Measurements from ENCODE around the gene KRTAP5-3.
"Not testable (repeated sequence)": the region's sequence is repeated elsewhere in the genome, so short reads cannot be mapped to it uniquely, and the experiment has no call there.

The KRTAP5-3 gene

DNA sequence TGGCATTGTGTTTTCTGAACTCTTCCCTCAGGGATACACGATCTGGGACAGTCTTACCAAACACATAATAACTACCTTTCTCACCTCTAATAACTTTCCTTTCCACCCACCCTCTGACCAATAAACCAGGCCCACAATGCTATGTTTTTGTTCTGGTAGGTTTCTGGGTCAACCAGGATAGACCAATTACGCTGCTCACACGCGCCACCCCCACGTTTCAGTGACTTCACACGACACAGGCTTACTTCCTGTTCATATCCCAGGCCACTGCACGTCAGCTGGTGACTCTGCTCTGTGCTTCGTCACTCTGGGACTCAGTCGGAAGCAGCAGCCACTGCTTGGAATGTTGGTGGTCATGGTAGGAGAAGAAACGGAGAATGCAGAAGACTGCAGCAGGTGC lies 11.2 kb upstream of the KRTAP5-3 start:
- no peak for DNase-seq (ENCODE audit: low read depth in 1 of 2, low spot score in 1 of 2)

DNA sequence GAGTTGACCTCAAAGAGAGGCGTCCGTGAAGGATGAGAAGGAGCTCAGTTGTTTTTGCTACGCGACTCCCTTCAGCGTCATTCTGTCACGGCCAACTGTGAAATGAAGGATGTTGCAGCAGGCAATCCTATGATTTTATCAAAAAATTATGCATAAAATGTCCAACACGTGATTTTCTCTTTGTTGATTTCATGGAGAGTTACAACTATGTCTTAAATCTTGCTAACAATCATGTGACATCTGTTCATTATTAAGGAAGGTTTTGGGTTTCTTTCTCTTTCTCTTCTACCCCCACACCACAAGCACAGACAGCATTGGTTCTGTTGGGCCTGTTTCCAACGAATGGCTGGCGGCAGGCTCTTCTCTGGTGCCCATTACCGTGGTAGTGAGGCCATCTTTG lies 10.0 kb upstream of the KRTAP5-3 start:
- no peak for DNase-seq (ENCODE audit: low read depth in 1 of 2, low spot score in 1 of 2)

DNA sequence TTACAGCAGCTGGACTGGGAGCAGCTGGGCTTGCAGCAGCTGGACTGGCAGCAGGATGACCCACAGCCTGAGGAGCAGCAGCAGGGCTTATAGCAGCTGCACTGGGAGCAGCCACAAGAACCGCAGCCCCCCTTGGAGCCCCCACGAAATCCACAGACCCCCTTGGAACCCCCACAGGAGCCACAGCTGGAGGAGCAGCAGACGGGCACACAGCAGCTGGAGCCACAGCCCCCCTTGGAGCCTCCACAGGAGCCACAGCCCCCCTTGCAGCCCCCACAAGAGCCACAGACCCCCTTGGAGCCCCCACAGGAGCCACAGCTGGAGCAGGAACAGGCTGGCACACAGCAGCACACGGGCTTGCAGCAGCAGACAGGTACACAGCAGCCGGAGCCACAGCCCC lies 362 bp downstream of the KRTAP5-3 start:
- not testable (repeated sequence) for DNase-seq (ENCODE audit: low read depth in 1 of 2, low spot score in 1 of 2)

DNA sequence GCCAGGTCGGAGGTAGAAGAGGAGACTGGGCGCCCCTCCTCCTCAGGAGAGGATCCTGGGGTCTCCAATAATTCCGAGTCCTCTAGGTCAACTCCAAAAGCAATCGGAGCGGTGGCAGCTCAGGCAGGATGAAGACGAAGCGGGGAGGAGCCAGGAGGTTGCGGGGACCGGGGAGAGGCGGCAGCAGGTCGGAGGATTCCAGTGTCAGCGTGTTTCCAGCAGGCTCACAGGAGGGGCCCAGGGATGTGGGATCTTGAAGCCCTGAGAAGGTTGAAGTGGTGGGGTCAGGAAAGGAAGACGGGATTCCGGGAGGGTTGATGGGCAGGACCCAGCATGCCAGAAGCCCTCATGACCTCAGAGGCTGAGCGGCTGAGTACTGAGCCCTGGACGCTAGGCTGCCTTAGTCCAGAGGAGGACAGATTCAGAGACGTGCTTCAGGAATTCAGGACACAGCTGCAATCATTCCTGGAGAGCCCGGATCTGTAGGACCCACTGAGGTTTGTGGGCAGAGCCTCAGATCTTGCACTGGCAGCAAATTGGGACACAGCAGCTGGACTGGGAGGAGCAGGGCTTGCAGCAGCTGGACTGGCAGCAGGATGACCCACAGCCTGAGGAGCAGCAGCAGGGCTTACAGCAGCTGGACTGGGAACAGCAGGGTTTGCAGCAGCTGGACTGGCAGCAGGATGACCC lies 962 bp downstream of the KRTAP5-3 start:
- not testable (repeated sequence) for DNase-seq (ENCODE audit: low read depth in 1 of 2, low spot score in 1 of 2)

DNA sequence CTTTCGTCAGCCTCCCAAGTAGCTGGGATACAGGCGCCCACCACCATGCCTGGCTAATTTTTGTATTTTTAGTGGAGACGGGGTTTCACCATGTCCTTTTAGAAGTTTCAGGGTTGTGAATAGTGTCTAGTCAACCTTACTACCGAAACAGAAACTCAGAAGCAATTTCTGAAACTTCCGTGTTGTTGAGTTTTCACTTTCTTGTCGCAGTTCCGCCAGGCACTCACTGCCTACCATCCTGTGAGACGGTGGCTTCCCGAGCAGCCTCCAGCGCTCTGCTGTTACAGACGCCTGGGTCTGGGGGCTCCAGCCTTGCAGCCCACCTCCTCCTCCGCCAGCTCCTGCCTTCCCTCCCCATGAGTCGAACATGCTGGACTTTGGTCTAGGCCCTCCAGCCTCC lies 2.3 kb downstream of the KRTAP5-3 start:
- DNase-seq (ENCODE audit: low read depth in 1 of 2, low spot score in 1 of 2): not testable (repeated sequence)

DNA sequence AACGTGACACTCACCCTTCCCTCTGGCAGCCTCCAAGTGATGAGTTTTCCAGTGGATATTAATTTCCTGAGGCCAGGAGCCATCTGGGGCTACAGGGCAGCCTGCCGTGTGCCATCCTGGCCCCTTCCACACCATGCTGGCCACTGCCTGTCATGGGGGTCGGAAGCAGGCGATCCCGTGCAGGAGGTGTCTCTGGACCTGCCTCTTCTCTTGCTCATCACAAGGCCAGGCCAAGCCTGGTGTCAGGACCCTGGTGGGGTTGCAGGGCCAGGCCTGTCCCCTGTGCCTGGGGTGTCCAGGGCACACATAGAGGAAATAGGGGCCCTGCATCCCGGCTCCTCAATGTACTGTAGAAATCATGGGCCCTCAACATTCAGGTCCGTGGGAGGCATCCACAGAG lies 3.6 kb downstream of the KRTAP5-3 start:
- no peak for DNase-seq (ENCODE audit: low read depth in 1 of 2, low spot score in 1 of 2)

DNA sequence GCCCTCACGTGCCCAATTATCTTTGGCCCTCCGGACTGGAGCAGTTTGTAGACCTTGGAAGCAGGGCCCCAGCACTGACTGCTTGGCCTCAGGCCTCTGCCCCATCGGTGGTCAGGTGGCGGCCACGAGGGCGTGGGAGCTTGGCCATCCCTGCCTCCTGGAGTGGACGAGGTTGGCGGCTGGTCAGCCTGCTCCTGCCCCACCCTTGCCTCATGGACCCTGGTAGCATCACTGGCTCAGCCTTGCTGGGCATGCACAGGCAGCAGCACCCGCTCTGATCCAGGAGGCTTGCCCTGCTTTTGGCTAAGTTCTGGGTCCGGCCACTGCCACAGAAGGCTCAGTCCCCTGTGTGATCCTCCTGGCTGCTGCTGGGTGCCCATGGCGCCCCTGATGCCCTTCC lies 4.1 kb downstream of the KRTAP5-3 start:
- no peak for DNase-seq (ENCODE audit: low read depth in 1 of 2, low spot score in 1 of 2)

DNA sequence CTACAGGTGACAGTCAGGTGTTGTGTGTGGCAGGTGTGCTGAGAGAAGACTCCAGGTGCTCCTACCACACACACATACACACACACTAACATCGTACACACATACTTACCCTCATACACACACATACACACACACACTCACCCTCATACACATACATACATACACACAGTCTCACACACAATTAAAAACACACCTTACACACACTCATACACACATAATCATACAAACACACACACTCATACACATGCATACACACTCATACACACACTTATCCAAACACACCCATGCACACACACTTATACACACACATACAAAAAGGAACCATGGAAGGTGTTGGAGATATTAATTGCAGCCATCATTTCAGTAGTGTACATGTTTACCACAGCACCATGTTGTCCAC lies 4.6 kb downstream of the KRTAP5-3 start:
- DNase-seq (ENCODE audit: low read depth in 1 of 2, low spot score in 1 of 2): no peak

DNA sequence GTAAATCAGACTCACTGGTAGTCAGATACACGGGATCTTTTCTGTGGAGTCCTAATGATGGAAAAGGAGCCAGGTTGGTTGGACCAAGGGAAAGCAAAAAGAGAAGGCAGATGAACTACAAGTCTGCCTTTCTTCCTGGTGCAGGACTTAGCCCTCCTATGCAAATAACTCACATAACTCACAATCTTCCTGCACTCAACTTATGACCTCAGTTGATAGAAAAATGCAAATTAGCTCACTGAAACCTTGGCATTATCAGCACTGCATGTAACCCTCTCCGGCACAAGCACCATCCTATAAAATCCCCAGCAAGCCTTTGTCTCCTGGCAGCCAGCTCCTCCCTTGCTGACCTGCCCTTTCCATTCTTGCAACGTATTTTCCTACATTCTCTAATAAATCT lies 6.6 kb downstream of the KRTAP5-3 start:
- not testable (repeated sequence) for DNase-seq (ENCODE audit: low read depth in 1 of 2, low spot score in 1 of 2)

DNA sequence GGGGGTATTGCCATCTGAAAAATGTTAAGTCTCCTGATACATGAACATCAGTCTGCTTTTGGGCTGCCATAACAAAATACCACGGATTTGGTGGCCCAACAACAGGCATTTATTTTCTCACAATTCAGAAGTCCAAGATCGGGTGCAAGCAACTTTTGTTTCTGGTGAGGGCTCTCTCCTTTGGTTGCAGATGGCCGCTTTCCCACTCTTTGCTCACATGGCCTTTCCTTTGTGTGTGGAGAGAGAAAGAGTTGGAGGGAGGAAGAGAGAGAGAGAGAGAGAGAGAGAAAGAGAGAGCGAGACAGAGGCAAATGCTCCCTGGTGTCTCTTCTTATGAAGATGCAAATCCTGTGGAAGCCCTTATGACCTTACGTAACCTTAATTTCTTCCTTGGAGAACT lies 7.6 kb downstream of the KRTAP5-3 start:
- no peak for DNase-seq (ENCODE audit: low read depth in 1 of 2, low spot score in 1 of 2)

DNA sequence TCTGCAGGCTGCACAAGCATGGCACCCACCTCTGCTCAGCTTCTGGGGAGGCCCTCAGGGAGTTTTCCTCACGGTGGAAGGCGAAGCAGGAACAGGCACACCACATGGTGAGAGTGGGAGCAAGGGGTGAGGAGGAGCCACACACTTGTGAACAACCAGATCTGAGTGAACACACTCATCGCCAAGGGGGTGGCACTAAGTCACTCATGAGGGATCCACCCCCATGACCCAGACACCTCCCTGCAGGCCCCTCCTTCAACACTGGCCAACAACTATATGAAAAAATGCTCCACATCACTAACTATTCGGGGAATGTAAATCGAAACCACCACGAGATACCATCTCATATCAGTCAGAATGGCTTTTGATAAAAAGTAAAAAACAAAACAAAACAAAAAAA lies 9.4 kb downstream of the KRTAP5-3 start:
- no peak for DNase-seq (ENCODE audit: low read depth in 1 of 2, low spot score in 1 of 2)

DNA sequence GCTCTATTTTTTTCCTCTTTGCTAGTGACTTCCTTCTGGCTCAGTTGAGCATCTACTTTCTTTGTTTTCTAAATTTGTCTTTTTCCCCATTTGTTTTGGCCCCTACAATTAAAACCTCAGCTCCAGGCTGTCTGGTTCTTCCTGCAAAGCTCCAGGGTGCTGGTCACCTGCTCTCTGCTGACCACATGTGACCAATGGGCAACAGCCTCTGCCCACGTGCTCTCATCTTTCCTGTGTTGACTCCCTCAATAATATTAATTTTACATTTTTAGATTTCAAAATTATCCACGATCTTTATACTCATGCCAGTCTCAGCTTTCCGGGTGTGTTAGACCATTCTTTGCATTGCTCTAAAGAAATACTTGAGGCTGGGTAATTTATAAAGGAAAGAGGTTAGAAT lies 9.9 kb downstream of the KRTAP5-3 start:
- not testable (repeated sequence) for DNase-seq (ENCODE audit: low read depth in 1 of 2, low spot score in 1 of 2)

DNA sequence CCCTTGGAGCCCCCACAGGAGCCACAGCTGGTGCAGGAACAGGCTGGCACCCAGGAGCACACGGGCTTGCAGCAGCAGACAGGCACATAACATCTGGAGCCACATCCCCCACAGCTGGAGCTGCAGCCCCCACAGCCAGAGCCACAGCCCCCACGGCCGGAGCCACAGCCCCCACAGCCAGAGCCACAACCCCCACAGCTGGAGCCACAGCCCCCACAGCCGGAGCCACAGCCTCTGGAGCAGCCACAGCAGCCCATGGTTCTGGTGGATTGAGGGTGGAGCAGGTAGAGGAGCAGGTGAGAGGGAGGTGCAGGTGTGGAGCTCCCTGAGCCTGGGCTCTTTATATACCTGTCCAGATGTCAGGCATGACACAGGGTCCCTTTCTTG lies 10.3 kb downstream of the KRTAP5-3 start, which contains the start of gene KRTAP5-2:
Gene KRTAP5-2 (minus strand): TSS at position 301 of the 387 bp plus-strand sequence. CDS start 44 bp downstream, at position 257.
- DNase-seq (ENCODE audit: low read depth in 1 of 2, low spot score in 1 of 2): no peak

DNA sequence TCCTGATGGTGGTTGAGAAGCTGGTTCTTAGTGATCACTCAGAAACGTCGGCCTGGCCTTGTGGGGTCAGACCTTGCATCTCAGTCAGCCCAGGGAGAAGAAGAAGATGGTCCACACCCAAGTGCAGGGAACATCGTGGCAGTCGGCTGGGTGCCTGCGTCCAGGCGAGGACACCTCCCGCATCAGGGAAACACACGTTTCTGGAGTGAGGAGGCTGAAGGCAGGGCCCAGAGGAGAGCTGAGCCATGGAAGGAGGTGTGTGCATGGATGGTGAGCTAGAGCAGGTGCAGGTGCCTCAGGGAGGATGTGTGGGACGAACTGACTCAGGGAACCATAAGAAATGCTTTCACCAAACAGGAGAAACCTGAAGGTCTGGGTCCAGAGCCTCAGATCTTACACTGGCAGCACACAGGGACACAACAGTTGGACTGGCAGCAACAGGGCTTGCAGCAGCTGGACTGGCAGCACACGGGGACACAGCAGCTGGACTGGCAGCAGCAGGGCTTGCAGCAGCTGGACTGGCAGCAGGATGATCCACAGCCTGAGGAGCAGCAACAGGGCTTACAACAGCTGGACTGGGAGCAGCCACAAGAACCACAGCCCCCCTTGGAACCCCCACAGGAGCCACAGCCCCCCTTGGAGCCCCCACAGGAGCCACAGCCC lies 10.8 kb downstream of the KRTAP5-3 start:
- DNase-seq (ENCODE audit: low read depth in 1 of 2, low spot score in 1 of 2): no peak

DNA sequence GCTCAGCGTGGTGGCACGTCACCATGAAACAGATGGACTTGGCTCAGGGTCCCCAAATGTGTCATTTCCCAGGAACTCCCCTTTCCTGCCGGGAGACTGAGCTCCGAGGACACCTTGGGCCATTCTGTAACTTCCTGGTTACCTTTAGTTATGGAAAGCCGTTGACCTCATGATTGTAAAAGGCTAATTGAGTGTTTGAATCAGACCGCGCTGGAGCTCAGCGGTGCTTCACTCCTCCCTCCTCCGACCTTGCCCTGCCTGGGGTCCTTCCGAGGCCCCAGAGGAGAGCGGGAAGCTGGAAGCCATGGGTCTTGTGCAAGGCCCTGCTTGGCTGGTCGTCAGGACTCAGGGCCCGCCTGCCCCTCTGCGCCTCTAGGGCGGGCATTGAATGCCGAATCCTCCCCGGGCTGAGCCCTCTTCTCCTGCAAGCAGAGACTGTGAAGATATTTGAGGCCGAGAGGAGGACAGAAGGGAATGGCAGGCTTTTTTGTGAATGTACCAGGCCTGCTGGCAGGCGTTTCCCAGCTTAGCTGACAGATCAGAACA lies 11.6 kb downstream of the KRTAP5-3 start:
- not testable (repeated sequence) for DNase-seq (ENCODE audit: low read depth in 1 of 2, low spot score in 1 of 2)

DNA sequence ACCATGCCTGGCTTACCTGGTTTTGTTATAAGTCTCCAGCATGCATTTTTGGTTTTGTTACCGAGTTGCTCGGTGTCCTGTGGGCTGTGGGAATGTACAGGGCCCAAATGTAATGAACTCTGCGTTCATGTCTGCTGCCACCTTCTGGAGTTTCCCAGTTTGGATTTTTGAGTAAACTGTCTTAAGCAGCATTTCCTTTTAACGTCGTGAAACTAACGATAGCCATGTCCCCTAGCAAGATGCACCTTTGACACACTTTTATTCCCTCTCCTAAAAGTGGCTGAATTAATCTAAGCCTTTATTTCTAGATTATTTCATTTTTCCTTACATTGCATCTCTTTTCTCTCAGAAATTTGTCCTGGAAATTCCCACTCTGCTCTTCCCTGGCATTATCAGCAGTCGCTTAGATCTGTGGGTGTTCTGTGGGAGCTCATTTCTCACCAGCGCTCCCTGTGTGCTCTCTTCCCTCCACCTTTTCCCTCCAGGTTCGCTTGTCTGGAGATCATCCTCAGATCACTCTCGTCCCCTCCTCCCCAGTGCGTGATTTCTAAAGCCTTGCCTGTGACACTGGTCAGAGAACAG lies 12.2 kb downstream of the KRTAP5-3 start:
- not testable (repeated sequence) for DNase-seq (ENCODE audit: low read depth in 1 of 2, low spot score in 1 of 2)

DNA sequence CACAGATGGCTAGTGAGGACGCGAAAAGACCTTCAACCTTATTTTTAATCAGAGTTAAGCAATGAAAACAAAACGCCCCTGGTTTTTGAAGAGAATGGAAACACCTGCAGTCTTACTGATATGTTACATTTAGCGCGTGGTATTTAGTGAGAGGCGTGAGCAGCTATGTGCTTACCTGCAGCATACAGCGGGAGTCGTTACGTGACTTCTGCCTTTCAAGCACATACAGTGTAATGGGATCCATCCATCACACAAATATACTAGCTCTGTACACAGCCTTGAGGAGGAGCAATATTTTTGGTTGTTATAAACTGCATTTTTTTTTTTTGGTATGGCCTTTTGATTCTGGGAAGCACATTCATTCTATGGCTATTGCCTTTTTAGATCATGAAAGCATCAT lies 15.6 kb downstream of the KRTAP5-3 start:
- DNase-seq (ENCODE audit: low read depth in 1 of 2, low spot score in 1 of 2): no peak

DNA sequence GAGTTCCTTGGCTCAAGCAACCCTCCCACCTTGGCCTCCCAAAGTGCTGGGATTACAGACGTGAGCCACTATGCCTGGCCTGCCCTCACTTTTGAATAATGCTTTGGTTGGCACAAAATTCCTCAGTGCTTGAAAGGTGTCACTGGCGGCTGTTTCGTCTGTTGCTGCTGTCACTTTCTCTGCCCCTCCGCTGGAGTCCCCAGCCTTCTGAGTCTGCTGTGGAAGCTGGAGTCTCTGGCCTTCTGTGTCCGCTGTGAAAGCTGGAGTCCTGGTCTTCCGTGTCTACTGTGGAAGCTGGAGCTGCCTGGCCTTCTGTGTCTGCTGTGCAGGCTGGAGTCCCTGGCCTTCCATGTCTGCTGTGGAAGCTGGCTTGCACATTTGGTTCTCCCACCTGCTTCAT lies 18.3 kb downstream of the KRTAP5-3 start:
- DNase-seq (ENCODE audit: low read depth in 1 of 2, low spot score in 1 of 2): no peak

DNA sequence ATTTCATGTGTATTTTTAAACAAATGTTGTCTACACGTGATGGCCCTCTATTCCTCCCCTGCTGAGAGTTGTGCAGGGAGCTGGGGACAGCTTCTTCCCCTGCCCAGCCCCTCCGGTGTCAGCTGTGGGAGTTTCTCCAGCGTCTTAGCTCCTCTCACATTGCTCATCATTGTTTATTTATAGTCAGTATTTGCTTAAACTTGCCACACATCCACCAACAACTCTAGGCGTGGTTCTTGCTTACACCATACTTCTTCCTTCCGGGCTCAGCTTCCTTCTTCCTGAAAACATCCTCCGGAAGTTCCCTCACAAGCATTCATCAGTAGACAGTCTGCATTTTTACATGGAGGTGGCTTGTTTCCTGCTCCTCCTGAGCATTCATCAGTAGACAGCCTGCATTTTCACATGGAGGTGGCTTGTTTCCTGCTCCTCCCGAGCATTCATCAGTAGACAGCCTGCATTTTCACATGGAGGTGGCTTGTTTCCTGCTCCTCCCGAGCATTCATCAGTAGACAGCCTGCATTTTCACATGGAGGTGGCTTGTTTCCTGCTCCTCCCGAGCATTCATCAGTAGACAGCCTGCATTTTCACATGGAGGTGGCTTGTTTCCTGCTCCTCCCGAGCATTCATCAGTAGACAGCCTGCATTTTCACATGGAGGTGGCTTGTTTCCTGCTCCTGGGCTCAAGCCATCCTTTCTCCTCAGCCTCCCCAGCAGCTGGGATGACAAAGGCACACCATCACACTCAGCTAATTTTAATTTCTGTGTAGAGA lies 18.9 kb downstream of the KRTAP5-3 start:
- not testable (repeated sequence) for DNase-seq (ENCODE audit: low read depth in 1 of 2, low spot score in 1 of 2)

DNA sequence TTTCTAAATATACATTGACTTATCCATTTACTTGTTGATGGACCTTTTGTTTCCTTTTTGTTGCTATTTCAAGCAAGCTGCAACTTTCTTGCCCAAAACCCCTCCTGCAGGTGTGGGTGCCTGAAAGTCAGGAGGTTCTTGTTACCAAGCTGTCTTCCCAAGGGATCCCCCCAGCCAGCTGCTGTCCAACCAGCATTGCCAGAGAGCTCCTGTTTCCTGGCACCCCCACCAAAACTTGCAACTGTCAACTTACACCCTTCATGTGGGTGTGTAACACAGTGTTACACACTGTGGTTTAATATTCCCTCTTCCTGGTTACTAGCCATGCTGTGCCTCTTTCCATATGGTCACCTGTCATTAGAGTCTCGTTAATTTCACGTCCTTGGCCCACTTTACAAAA lies 21.6 kb downstream of the KRTAP5-3 start:
- no peak for DNase-seq (ENCODE audit: low read depth in 1 of 2, low spot score in 1 of 2)

DNA sequence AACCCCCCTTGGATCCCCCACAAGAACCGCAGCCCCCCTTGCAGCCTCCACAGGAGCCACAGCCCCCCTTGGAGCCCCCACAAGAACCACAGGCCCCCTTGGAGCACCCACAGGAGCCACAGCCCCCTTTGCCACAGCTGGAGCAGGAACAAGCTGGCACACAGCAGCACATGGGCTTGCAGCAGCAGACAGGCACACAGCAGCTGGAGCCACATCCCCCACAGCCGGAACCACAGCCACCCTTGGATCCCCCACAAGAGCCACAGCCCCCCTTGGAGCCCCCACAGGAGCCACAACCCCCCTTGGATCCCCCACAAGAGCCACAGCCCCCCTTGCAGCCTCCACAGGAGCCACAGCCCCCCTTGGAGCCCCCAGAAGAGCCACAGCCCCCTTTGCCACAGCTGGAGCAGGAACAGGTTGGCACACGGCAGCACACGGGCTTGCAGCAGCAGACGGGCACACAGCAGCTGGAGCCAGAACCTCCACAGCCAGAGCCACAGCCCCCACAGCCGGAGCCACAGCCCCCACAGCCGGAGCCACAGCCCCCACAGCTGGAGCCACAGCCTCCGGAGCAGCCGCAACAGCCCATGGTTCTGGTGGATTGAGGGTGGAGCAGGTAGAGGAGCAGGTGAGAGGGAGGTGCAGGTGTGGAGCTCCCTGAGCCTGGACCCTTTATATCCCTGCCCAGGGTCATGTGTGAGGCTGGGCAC lies 23.4 kb downstream of the KRTAP5-3 start, which contains the start of gene KRTAP5-1:
Gene KRTAP5-1 (minus strand): TSS at position 623 of the 710 bp plus-strand sequence. CDS start 34 bp downstream, at position 589.
- not testable (repeated sequence) for DNase-seq (ENCODE audit: low read depth in 1 of 2, low spot score in 1 of 2)

All from stimulated activated CD4-positive, alpha-beta T cell treated with anti-CD3 and anti-CD28 coated beads, Interleukin-15, amount 100 ng/mL, for 1 hour (primary cell).